Stomach (tissue), 9 donors: ENCODE results near the gene CLMP. TPM values are rescaled to one million over a fixed set of nuclear protein-coding genes. Genes with fewer than 3 reads are reported as not detected.

Experiments
- DNase-seq, 2 donors: peaks; one replicate each; pipeline versions ENCODE4 v3.0.0 to v3.0.0-alpha.2; 2013 to 2019
- H3K27ac ChIP-seq, 5 donors: fragments of 200-600 bp in 4 of 5; sonication (generic) in 4 of 5; one replicate each; pipeline ENCODE4 v1.5.1; 2013 to 2019; ENCODE audit warnings: mild to moderate bottlenecking in 1 of 5, moderate library complexity in 1 of 5
- H3K27me3 ChIP-seq, 3 donors: fragments of 200-600 bp; sonication (generic); one replicate each; pipeline ENCODE4 v1.5.1; 2017 to 2019; ENCODE audit warnings: mixed run types in 1 of 3
- H3K36me3 ChIP-seq, 4 donors: fragments of 200-600 bp; sonication (generic); 1 replicate in 3 of 4; 2 replicates in 1 of 4; pipeline ENCODE4 v1.5.1; 2016 to 2019
- H3K4me1 ChIP-seq, 4 donors: fragments of 200-600 bp; sonication (generic); one replicate each; pipeline ENCODE4 v1.5.1; 2016 to 2019
- H3K4me3 ChIP-seq, 4 donors: fragments of 200-600 bp; sonication (generic) in 3 of 4; one replicate each; pipeline ENCODE4 v1.5.1; 2016 to 2019; ENCODE audit warnings: mild to moderate bottlenecking in 1 of 4
- H3K9me3 ChIP-seq, 4 donors: fragments of 200-600 bp; sonication (generic); one replicate each; pipeline ENCODE4 v1.5.1; 2016 to 2019
- EP300 ChIP-seq: sonication (generic); formaldehyde crosslinking; IDR thresholded peaks from one replicate; pipeline ENCODE4 v1.6.1; 2017; ENCODE audit warnings: antibody characterized with exemption
- POLR2A ChIP-seq, 4 donors: fragments of 450-650 bp; IDR thresholded peaks; one replicate each; pipeline ENCODE4 v1.6.1; 2016; ENCODE audit warnings: antibody characterized with exemption in 4 of 4, control low read depth in 2 of 4, mild to moderate bottlenecking in 1 of 4, moderate library complexity in 1 of 4
- POLR2AphosphoS5 ChIP-seq, 3 donors: sonication (generic); formaldehyde crosslinking; IDR thresholded peaks; one replicate each; pipeline ENCODE4 v1.6.1; 2016; ENCODE audit warnings: antibody characterized with exemption in 3 of 3
- WGBS, 5 donors: extraction: QIAGEN DNeasy Blood & Tissue Kit in 3 of 5; methylation state at CpG; one replicate each; pipeline versions ENCODE4 v1.1.5 to v1.1.7; 2013 to 2018; 5-methylcytosine and 5-hydroxymethylcytosine counted together
- intact Hi-C: fragments of 100-400 bp; cut with DNase I; formaldehyde crosslinking; loops from one replicate; pipeline ENCODE4 v1.15.1; 2023; ENCODE audit warnings: low total_unique reads
- polyA plus RNA-seq, 3 donors: library from polyadenylated mRNA; stranded (reverse); fragments of 200-250 nt; gene quantifications; one replicate each; pipeline ENCODE4 v1.2.3, GENCODE V29; 2013
- total RNA-seq, 5 donors: library from RNA; depleted of rRNA; stranded (reverse); fragments of >200 nt; gene quantifications; one replicate each; pipeline versions ENCODE4 v1.1.0 to v1.2.3, GENCODE V29; 2014 to 2016
- TF ChIP-seq, protein P1 (sequence below), 7 experiments: fragments of 450-650 bp in 4 of 7; fragments of 200-600 bp in 3 of 7; sonication (generic) in 3 of 7; IDR thresholded peaks; one replicate each; pipeline ENCODE4 v1.5.1; 2016 to 2019; ENCODE audit warnings: antibody characterized with exemption in 7 of 7, control low read depth in 2 of 7, mild to moderate bottlenecking in 1 of 7
- donor health status: healthy with polysubstance abuse.
- donor health status: Bipolar disorder and iron deficiency.
- donor health status: healthy.

The CLMP gene
- total and polyA plus RNA-seq, 8 donors, result 4.9 to 81.2 (median 40.5) TPM

DNA sequence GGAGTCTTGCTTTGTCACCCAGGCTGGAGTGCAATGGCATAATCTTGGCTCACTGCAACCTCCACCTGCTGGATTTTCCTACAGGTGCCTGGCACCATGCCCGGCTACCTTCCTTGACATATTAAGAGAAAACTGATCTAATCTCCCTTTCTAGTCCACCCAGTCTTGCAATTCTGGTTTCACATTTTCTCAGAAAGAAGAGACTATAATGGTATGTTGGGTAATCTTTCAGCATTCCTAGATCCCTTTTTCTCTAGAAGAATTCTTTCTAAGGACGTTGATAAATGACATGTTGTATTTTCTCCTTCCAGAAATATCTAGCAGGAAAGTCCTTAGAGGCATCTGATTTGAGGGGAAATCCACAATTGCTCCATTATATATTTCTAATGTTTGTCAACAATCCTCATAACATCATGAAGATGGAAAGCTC, 122.7 kb downstream of the CLMP start:
- H3K27ac ChIP-seq, result peak overlapping the region in 1 of 5 donors; percentile 27
- peak; percentile 43 to 81 for DNase-seq

DNA sequence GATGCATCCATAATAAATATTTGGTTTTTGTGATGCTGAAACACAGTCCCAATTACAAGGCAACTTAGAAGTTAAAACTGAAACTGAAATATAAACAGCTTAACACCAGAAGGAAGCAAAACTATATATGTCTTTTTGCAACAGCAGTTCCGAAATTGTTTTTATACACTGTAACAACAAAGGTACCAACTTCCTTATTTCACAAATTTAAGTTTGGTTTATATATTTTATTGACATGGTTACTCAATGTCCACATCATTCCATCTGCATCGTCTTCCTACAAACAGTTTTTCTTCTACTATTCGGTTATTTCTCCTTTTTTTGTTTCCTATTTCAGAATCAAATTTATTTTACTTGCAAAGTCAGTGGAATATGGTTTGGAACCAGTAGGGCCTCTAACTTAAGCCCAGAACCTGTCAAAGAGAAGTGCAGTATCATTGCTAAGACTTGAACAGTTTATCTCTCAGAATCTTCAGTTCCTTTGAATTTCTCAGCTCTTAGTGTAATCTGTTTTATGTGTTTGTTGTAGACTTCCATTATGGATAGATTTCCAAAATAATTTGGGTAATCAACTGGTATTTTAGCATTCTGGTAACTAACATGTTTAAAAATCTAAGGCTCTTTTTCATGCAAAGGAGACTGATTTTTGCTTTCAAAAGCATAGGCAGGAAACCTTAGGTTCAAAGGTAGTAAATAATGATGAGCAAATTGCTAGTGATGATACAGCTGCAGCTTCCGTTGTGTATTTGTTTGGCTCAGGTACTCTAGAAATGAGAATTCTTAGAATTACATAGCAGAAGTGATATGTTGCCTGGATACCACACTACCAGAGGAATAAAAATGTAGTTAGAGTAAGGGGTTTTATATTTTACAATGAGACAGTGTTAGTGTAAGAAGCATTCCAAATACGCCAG, 124.9 kb downstream of the CLMP start:
- Histone ChIP-seq H3K36me3 (peaks cover 0 to 27% (median 14%) of the 10 kb centered on the region in 4 donors), H3K9me3 (no peaks in the 10 kb centered on the region), H3K27ac (peak overlapping the region in 4 of 5 donors; percentile 21 to 78 (median 68)), H3K4me3 (peak overlapping the region in 3 of 4 donors; percentile 12 to 18 (median 17)), H3K4me1 (peaks cover 0 to 48% (median 20%) of the 10 kb centered on the region in 4 donors), H3K27me3 (no peaks in the 10 kb centered on the region)
- WGBS, 5 donors, result 46 to 73% (median 66%) methylated on average over 5 of the region's 5 CpGs
- intact Hi-C loops, result no loop called here
- peak in 1 of 2 donors; percentile 32 for DNase-seq
- TF ChIP-seq POLR2AphosphoS5 (IDR thresholded peaks at IDR 0.05), result no peak
- TF ChIP-seq, protein P1, sequence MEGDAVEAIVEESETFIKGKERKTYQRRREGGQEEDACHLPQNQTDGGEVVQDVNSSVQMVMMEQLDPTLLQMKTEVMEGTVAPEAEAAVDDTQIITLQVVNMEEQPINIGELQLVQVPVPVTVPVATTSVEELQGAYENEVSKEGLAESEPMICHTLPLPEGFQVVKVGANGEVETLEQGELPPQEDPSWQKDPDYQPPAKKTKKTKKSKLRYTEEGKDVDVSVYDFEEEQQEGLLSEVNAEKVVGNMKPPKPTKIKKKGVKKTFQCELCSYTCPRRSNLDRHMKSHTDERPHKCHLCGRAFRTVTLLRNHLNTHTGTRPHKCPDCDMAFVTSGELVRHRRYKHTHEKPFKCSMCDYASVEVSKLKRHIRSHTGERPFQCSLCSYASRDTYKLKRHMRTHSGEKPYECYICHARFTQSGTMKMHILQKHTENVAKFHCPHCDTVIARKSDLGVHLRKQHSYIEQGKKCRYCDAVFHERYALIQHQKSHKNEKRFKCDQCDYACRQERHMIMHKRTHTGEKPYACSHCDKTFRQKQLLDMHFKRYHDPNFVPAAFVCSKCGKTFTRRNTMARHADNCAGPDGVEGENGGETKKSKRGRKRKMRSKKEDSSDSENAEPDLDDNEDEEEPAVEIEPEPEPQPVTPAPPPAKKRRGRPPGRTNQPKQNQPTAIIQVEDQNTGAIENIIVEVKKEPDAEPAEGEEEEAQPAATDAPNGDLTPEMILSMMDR (IDR thresholded peaks at IDR 0.05), result no peak
- no peak for TF ChIP-seq POLR2A (IDR thresholded peaks at IDR 0.05)
- no peak for TF ChIP-seq EP300

More for the DNA sequence above, 122.7 kb downstream of the CLMP start:
- WGBS, 5 donors, result 28 to 42% (median 34%) methylated on average over 2 of the region's 2 CpGs
- peak in 1 of 3 donors; percentile 21 for TF ChIP-seq POLR2AphosphoS5 (IDR thresholded peaks at IDR 0.05)
- no peak for TF ChIP-seq EP300
- TF ChIP-seq, protein P1 (IDR thresholded peaks at IDR 0.05), result no peak
- TF ChIP-seq POLR2A (IDR thresholded peaks at IDR 0.05), result no peak
- Histone ChIP-seq H3K4me1 (peaks cover 0 to 39% (median 12%) of the 10 kb centered on the region in 4 donors), H3K9me3 (no peaks in the 10 kb centered on the region), H3K27me3 (no peaks in the 10 kb centered on the region), H3K4me3 (no peak overlapping the region), H3K36me3 (peaks cover 0 to 30% (median 14%) of the 10 kb centered on the region in 4 donors)
- intact Hi-C loops, result no loop called here

DNA sequence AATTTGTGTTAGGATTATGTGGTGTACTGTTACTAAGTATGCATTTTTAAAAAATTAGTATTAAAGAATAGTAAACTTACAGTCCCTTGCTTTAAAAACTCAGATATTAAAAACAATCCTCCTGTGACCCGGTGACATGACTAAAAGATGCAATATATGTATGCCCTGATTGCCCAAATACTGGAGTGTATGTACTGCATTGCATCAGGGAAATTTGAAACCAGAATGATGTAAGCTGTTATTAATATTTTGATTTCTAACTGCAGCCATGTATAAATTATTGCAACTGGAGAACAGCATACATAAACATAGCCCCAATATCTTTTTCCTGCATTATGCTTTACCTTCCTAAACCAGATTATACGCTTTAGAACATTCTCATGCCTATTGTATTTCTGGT, 129.4 kb downstream of the CLMP start:
- intact Hi-C loops, result no loop called here
- no peak for DNase-seq
- 93 to 98% (median 94%) methylated on average over 2 of the region's 2 CpGs for WGBS, 5 donors
- TF ChIP-seq, protein P1 (IDR thresholded peaks at IDR 0.05), result no peak
- TF ChIP-seq EP300, result no peak
- TF ChIP-seq POLR2A (IDR thresholded peaks at IDR 0.05), result no peak
- no peak for TF ChIP-seq POLR2AphosphoS5 (IDR thresholded peaks at IDR 0.05)
- H3K4me3 ChIP-seq, result no peak overlapping the region
- no peaks in the 10 kb centered on the region for H3K9me3 ChIP-seq
- peak overlapping the region in 2 of 5 donors; percentile 99 to 100 for H3K27ac ChIP-seq
- peaks cover 14 to 63% (median 37%) of the 10 kb centered on the region in 4 donors for H3K4me1 ChIP-seq
- no peaks in the 10 kb centered on the region for H3K27me3 ChIP-seq
- peaks cover 3 to 6% (median 5%) of the 10 kb centered on the region in 4 donors for H3K36me3 ChIP-seq

DNA sequence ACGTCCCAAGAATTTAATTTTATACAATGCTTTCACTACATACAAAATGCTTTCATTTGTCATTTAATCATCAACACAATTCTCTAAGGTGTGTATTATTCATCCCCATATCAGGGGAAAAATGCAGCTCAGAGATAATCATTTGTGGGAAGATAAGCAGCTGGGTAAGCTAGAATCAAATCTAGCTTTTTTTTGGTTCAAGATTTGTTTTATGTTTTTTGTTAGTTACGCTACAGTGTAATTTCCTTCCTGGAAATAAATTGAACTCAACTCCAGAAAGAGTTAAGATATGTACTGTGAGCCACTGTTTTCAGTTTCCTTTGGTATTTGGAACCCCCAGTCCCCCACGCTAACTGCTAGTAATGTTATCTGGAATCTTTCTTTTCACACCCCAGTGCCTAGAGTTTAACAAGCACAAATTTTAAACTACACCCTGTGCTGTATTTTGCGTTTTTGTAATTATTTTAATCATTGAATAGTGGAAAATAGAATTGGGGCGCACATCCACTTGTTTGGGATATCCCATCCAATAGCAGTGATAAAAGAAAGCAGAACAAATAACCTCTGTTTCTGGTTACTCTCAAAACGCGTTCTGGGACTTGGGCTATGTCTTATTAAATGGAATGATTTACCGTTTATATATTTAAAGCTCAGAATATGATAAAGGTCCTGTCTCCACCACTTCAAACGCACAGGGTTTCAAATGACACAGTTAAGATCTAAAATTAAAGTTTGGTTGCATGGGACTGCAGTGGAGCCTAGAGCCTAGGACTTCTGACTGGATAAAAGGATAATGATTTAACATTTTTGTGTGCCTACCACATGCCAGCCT, 131.0 kb downstream of the CLMP start:
- H3K27ac ChIP-seq, result peak overlapping the region in 4 of 5 donors; percentile 99 to 100 (median 100)

More for the DNA sequence above, 131.0 kb downstream of the CLMP start:
- DNase-seq, result peak in 1 of 2 donors; percentile 34
- no peak for TF ChIP-seq POLR2AphosphoS5 (IDR thresholded peaks at IDR 0.05)
- no peak for TF ChIP-seq EP300
- TF ChIP-seq POLR2A (IDR thresholded peaks at IDR 0.05), result no peak
- TF ChIP-seq, protein P1 (IDR thresholded peaks at IDR 0.05), result no peak
- intact Hi-C loops, result no loop called here
- Histone ChIP-seq H3K4me1 (peaks cover 30 to 63% (median 42%) of the 10 kb centered on the region in 4 donors), H3K4me3 (peak overlapping the region; percentile 73 to 99 (median 96)), H3K27me3 (no peaks in the 10 kb centered on the region), H3K36me3 (peaks cover 17 to 22% (median 21%) of the 10 kb centered on the region in 4 donors), H3K9me3 (no peaks in the 10 kb centered on the region)
- WGBS, 5 donors, result 10 to 31% (median 17%) methylated on average over 9 of the region's 9 CpGs
